GM12872 (cell line): ENCODE results near the gene CUX1.

Source experiments
- CTCF ChIP-seq: IDR thresholded peaks from 3 replicates; pipeline ENCODE4 v1.5.1; 2011; ENCODE audit warnings: low read depth, mild to moderate bottlenecking, low read length, moderate library complexity; ENCODE audit not compliant: insufficient read depth

Gene CUX1

GRCh38 chr7:102193806-102194205, 376.4 kb downstream of the CUX1 start:
- TF ChIP-seq CTCF, result no peak

GRCh38 chr7:102195361-102195760, 377.9 kb downstream of the CUX1 start:
- TF ChIP-seq CTCF, result no peak

GRCh38 chr7:102196028-102196427, 378.6 kb downstream of the CUX1 start:
- no peak for TF ChIP-seq CTCF

GRCh38 chr7:102197161-102197560, 379.7 kb downstream of the CUX1 start:
- no peak for TF ChIP-seq CTCF

GRCh38 chr7:102197599-102197998, 380.2 kb downstream of the CUX1 start:
- no peak for TF ChIP-seq CTCF

GRCh38 chr7:102198417-102198956, 381.1 kb downstream of the CUX1 start:
- no peak for TF ChIP-seq CTCF

GRCh38 chr7:102201576-102201975, 384.1 kb downstream of the CUX1 start:
- no peak for TF ChIP-seq CTCF

- TF ChIP-seq CTCF, result no peak
Measured at GRCh38 chr7:102202556-102202955, 385.1 kb downstream of the CUX1 start.
